H1 (cell line): ENCODE measurements around the gene BFSP2. TPM values are rescaled to one million over a fixed set of nuclear protein-coding genes. Genes with fewer than 3 reads are reported as not detected.

Experiments used
- CTCF ChIA-PET: fragments of 300-600 bp; sonication (Branson Sonifier 250); formaldehyde crosslinking; loops from one replicate; lab custom pipeline; 2021; ENCODE audit not compliant: partially characterized antibody; lab: Charles Lee
- POLR2A ChIA-PET: fragments of 300-600 bp; sonication (Branson Sonifier 250); formaldehyde crosslinking; loops from one replicate; lab custom pipeline; 2021; ENCODE audit warnings: inconsistent platforms; ENCODE audit not compliant: partially characterized antibody; lab: Charles Lee
- DNase-seq, 2 experiments: peaks; one replicate each; pipeline versions ENCODE4 v3.0.0 to v3.0.0-alpha.2; 2010 to 2022; ENCODE audit warnings: low spot score in 2 of 2, low read depth in 1 of 2, mixed read lengths in 1 of 2
- FAIRE-seq: peaks from 2 replicates; lab custom pipeline; 2011; peaks lifted over from hg19 to GRCh38; lab: Jason Lieb, UNC
- H2AFZ ChIP-seq: 2 replicates; pipeline ENCODE4 v1.8.1; 2012; ENCODE audit warnings: low read length, inconsistent platforms
- H2AK5ac ChIP-seq: 2 replicates; pipeline ENCODE4 v1.6.1; 2013; ENCODE audit warnings: low read depth, low read length
- H2BK120ac ChIP-seq: replicated peaks from 2 replicates; pipeline ENCODE3; 2013; ENCODE audit warnings: low read depth, low read length, inconsistent platforms
- H2BK12ac ChIP-seq: 2 replicates; pipeline ENCODE4 v1.6.1; 2013; ENCODE audit warnings: low read depth, low read length
- H2BK15ac ChIP-seq: 2 replicates; pipeline ENCODE4 v1.6.1; 2013; ENCODE audit warnings: low read length
- H2BK20ac ChIP-seq: 2 replicates; pipeline ENCODE4 v1.6.1; 2013; ENCODE audit warnings: low read length
- H2BK5ac ChIP-seq: 2 replicates; pipeline ENCODE4 v1.6.1; 2013; ENCODE audit warnings: low read depth, low read length
- H3K14ac ChIP-seq: 2 replicates; pipeline ENCODE4 v1.6.1; 2013; ENCODE audit warnings: inconsistent platforms; ENCODE audit not compliant: insufficient read length
- H3K18ac ChIP-seq: 2 replicates; pipeline ENCODE4 v1.6.1; 2013; ENCODE audit warnings: low read length; ENCODE audit errors: extremely low read depth
- H3K23ac ChIP-seq: 2 replicates; pipeline ENCODE4 v1.6.1; 2013; ENCODE audit warnings: inconsistent platforms; ENCODE audit not compliant: insufficient read length
- H3K23me2 ChIP-seq: 2 replicates; pipeline ENCODE4 v1.6.1; 2013; ENCODE audit warnings: low read depth, low read length
- H3K27ac ChIP-seq: 2 replicates; pipeline ENCODE4 v1.6.1; 2011; ENCODE audit warnings: low read depth, low read length, inconsistent platforms
- H3K27me3 ChIP-seq, 4 experiments: replicated peaks in 1 of 4; 1 replicate in 1 of 4; 2 replicates in 3 of 4; pipeline versions ENCODE4 v1.6.1 to v1.8.1; 2011 to 2013; ENCODE audit warnings: low read length in 3 of 4, mild to moderate bottlenecking in 3 of 4, inconsistent platforms in 2 of 4, mixed read lengths in 2 of 4, moderate library complexity in 1 of 4; ENCODE audit not compliant: control insufficient read depth in 3 of 4, insufficient read depth in 3 of 4; ENCODE audit errors: extremely low read depth in 1 of 4
- H3K36me3 ChIP-seq, 4 experiments: 2 replicates each; pipeline versions ENCODE4 v1.6.1 to v1.8.1; 2011 to 2013; ENCODE audit warnings: mild to moderate bottlenecking in 4 of 4, low read length in 3 of 4, moderate library complexity in 2 of 4, control low read depth in 1 of 4, inconsistent platforms in 1 of 4; ENCODE audit not compliant: insufficient read depth in 4 of 4, control insufficient read depth in 2 of 4
- H3K4ac ChIP-seq: replicated peaks from 2 replicates; pipeline ENCODE3; 2013; ENCODE audit warnings: low read length, low read depth, mixed read lengths, inconsistent platforms; ENCODE audit not compliant: insufficient read length
- H3K4me1 ChIP-seq, 4 experiments: replicated peaks in 1 of 4; 1 replicate in 1 of 4; 2 replicates in 3 of 4; pipeline versions ENCODE4 v1.6.1 to v1.8.1; 2011 to 2013; ENCODE audit warnings: low read length in 3 of 4, inconsistent platforms in 2 of 4, mixed read lengths in 1 of 4; ENCODE audit not compliant: insufficient read depth in 4 of 4, control insufficient read depth in 3 of 4
- H3K4me2 ChIP-seq, 2 experiments: 2 replicates each; pipeline versions ENCODE4 v1.6.1 to v1.8.1; 2011 to 2013; ENCODE audit warnings: low read depth in 2 of 2, low read length in 2 of 2, control low read depth in 1 of 2, inconsistent platforms in 1 of 2, mild to moderate bottlenecking in 1 of 2; ENCODE audit not compliant: insufficient read depth in 1 of 2
- H3K4me3 ChIP-seq, 4 experiments: fragments of 200-600, 300-600 bp in 1 of 4; sonication (generic), shearing (Covaris generic), sonication (Bioruptor Twin) in 1 of 4; 2 replicates each; pipeline versions ENCODE4 v1.5.1 to v1.8.1; 2011 to 2016; ENCODE audit warnings: low read length in 4 of 4, low read depth in 3 of 4, control low read depth in 2 of 4, inconsistent platforms in 2 of 4, mild to moderate bottlenecking in 2 of 4, mixed read lengths in 1 of 4, moderate library complexity in 1 of 4; ENCODE audit not compliant: insufficient read depth in 2 of 4; ENCODE audit errors: extremely low read depth in 1 of 4
- H3K56ac ChIP-seq: replicated peaks from 2 replicates; pipeline ENCODE3; 2013; ENCODE audit warnings: low read depth, mild to moderate bottlenecking, mixed read lengths, low read length, inconsistent platforms; ENCODE audit not compliant: insufficient read length
- H3K79me1 ChIP-seq: 2 replicates; pipeline ENCODE4 v1.6.1; 2013; ENCODE audit warnings: low read depth, low read length, control low read depth
- H3K79me2 ChIP-seq, 2 experiments: 2 replicates each; pipeline versions ENCODE4 v1.6.1 to v1.8.1; 2012 to 2013; ENCODE audit warnings: low read length in 2 of 2, mild to moderate bottlenecking in 2 of 2, inconsistent platforms in 1 of 2; ENCODE audit not compliant: insufficient read depth in 2 of 2, control insufficient read depth in 1 of 2
- H3K9ac ChIP-seq, 4 experiments: replicated peaks in 1 of 4; 1 replicate in 1 of 4; 2 replicates in 3 of 4; pipeline versions ENCODE4 v1.6.1 to v1.8.1; 2011 to 2013; ENCODE audit warnings: low read depth in 3 of 4, low read length in 3 of 4, control low read depth in 2 of 4, mild to moderate bottlenecking in 2 of 4, moderate library complexity in 2 of 4, inconsistent platforms in 1 of 4; ENCODE audit errors: extremely low read depth in 1 of 4
- H3K9me3 ChIP-seq, 2 experiments: 2 replicates each; pipeline versions ENCODE4 v1.6.1 to v1.8.1; 2012 to 2013; ENCODE audit warnings: mild to moderate bottlenecking in 2 of 2, moderate library complexity in 2 of 2, control low read depth in 1 of 2, inconsistent platforms in 1 of 2, low read depth in 1 of 2, low read length in 1 of 2, mixed read lengths in 1 of 2; ENCODE audit not compliant: insufficient read depth in 2 of 2
- H4K20me1 ChIP-seq, 2 experiments: replicated peaks in 1 of 2; 2 replicates each; pipeline versions ENCODE3 to v1.8.1; 2011 to 2013; ENCODE audit warnings: inconsistent platforms in 2 of 2, low read length in 2 of 2, mild to moderate bottlenecking in 1 of 2; ENCODE audit not compliant: insufficient read depth in 2 of 2, control insufficient read depth in 1 of 2
- H4K5ac ChIP-seq: 2 replicates; pipeline ENCODE4 v1.6.1; 2013; ENCODE audit warnings: low read length, low read depth, mixed read lengths, inconsistent platforms; ENCODE audit not compliant: insufficient read length
- H4K8ac ChIP-seq: 2 replicates; pipeline ENCODE4 v1.8.0; 2013; ENCODE audit warnings: mild to moderate bottlenecking, moderate library complexity, low read length, inconsistent platforms; ENCODE audit not compliant: insufficient read depth; ENCODE audit errors: extremely low read depth
- H4K91ac ChIP-seq: replicated peaks from 2 replicates; pipeline ENCODE3; 2013; ENCODE audit warnings: low read length, mixed read lengths, inconsistent platforms; ENCODE audit not compliant: insufficient read length
- EGR1 ChIP-seq: IDR thresholded peaks from 2 replicates; pipeline ENCODE4 v1.6.1; 2011; ENCODE audit warnings: low read depth, low read length, borderline replicate concordance
- HDAC2 ChIP-seq, 2 experiments: fragments of 300-600 bp in 1 of 2; sonication (generic) in 1 of 2; IDR thresholded peaks; 2 replicates each; pipeline ENCODE4 v1.6.1; 2011 to 2012; ENCODE audit warnings: low read depth in 2 of 2, low read length in 2 of 2, mild to moderate bottlenecking in 2 of 2, moderate library complexity in 2 of 2, borderline replicate concordance in 1 of 2, inconsistent platforms in 1 of 2
- RBBP5 ChIP-seq: IDR thresholded peaks from 2 replicates; pipeline ENCODE4 v1.7.1; 2012; ENCODE audit warnings: low read depth, mild to moderate bottlenecking, inconsistent platforms, low read length, moderate library complexity, borderline replicate concordance
- SP2 ChIP-seq: IDR thresholded peaks from 2 replicates; pipeline ENCODE4 v1.6.1; 2012; ENCODE audit warnings: mild to moderate bottlenecking, low read length, inconsistent platforms
- SRF ChIP-seq: IDR thresholded peaks from 2 replicates; pipeline ENCODE4 v1.6.1; 2011; ENCODE audit warnings: mild to moderate bottlenecking, low read depth, low read length, moderate library complexity
- ZNF274 ChIP-seq: IDR thresholded peaks from 2 replicates; pipeline ENCODE4 v1.7.0; 2012; ENCODE audit warnings: low read length, borderline replicate concordance; ENCODE audit errors: extremely low read depth
- WGBS, 2 experiments: shearing (Covaris generic) in 1 of 2; methylation state at CpG; one replicate each; pipeline versions ENCODE4 v1.1.6 to v1.1.7; 2013 to 2015; ENCODE audit warnings: low lambda C conversion rate in 2 of 2, mixed read lengths in 2 of 2, inconsistent platforms in 1 of 2, low coverage in 1 of 2, missing lambda C conversion rate in 1 of 2; ENCODE audit not compliant: insufficient replicate concordance in 2 of 2, insufficient coverage in 1 of 2, insufficient read length in 1 of 2; ENCODE audit errors: extremely low coverage in 1 of 2, missing lambda C conversion rate in 1 of 2; 5-methylcytosine and 5-hydroxymethylcytosine counted together
- polyA plus RNA-seq, 7 experiments: library from polyadenylated mRNA; depleted of rRNA in 3 of 7; stranded (reverse) in 5 of 7; unstranded in 2 of 7; fragments of >200 nt in 5 of 7; fragments of 200-250 nt in 2 of 7; gene quantifications; 1 replicate in 5 of 7; 2 replicates in 1 of 7; 4 replicates in 1 of 7; pipeline versions ENCODE4 v1.2.1 to v1.2.3, GENCODE V29; 2011 to 2013; ENCODE audit warnings: missing spikeins in 2 of 7, mixed read lengths in 2 of 7
- total RNA-seq: library from RNA; stranded (reverse); fragmentation: NEBNext Ultra II Directional; extraction: Animal tissue kit (Norgen Biotek cat#: 25700); gene quantifications from 2 replicates; pipeline ENCODE4 v1.2.1, GENCODE V29; 2021
- TF ChIP-seq, protein P1 (sequence below), 3 experiments: IDR thresholded peaks; 1 replicate in 2 of 3; 2 replicates in 1 of 3; pipeline versions ENCODE4 v1.5.1 to v1.6.1; 2011; ENCODE audit warnings: low read length in 3 of 3, mild to moderate bottlenecking in 3 of 3, inconsistent platforms in 2 of 3, low read depth in 1 of 3, moderate library complexity in 1 of 3; ENCODE audit not compliant: insufficient read depth in 1 of 3; ENCODE audit errors: control extremely low read depth in 1 of 3

Gene BFSP2
- total and polyA plus RNA-seq, 2 of the 8 experiments (the other 6 are each of a cell fraction or from before 2014, with no cell fraction given), result not detected

- no peak for FAIRE-seq
- Histone ChIP-seq H2BK120ac (no peak overlapping the region), H3K27me3 (no peaks in the 10 kb centered on the region), H3K79me1 (no peaks in the 10 kb centered on the region), H2BK15ac (no peak overlapping the region), H4K20me1 (no peaks in the 10 kb centered on the region), H3K4me2 (no peak overlapping the region), H4K91ac (no peak overlapping the region), H3K79me2 (no peaks in the 10 kb centered on the region), H3K4me3 (no peak overlapping the region), H2BK5ac (no peak overlapping the region), H2BK20ac (no peak overlapping the region), H4K5ac (no peak overlapping the region), H3K4ac (no peak overlapping the region), H4K8ac (no peak overlapping the region; the same call in 1 of the 2 replicates), H3K56ac (no peak overlapping the region), H3K9me3 (no peaks in the 10 kb centered on the region), H3K36me3 (no peaks in the 10 kb centered on the region; a peak in 1 of 8 replicates), H3K4me1 (no peaks in the 10 kb centered on the region), H2AFZ (no peak overlapping the region), H2BK12ac (no peak overlapping the region), H3K9ac (no peak overlapping the region), H3K23me2 (no peaks in the 10 kb centered on the region), H3K14ac (no peak overlapping the region), H3K18ac (no peak overlapping the region), H2AK5ac (no peak overlapping the region), H3K27ac (no peak overlapping the region), H3K23ac (no peak overlapping the region)
- 84% methylated on average over 7 of the region's 7 CpGs; no CpG with 5 or more reads in 1 of the 2 experiments for WGBS, 2 experiments
- ChIA-PET POLR2A (interaction anchor here (1.2 kb wide), 1 partner anchor 185 kb away, joined by 3 read pairs; no protein-coding TSS in a partner anchor), CTCF (interaction anchor here (1.0 to 6.2 kb wide), 6 partner anchors 9 to 668 kb away, joined by 3 to 40 read pairs (median 3); no protein-coding TSS in a partner anchor)
- DNase-seq, result no peak
- TF ChIP-seq RBBP5 (no peak), ZNF274 (no peak), HDAC2 (IDR thresholded peaks at IDR 0.05; ENCODE audit: borderline replicate concordance in 1 of 2, low read depth in 2 of 2, low read length in 2 of 2) (no peak), SRF (no peak), SP2 (no peak), EGR1 (no peak)
- TF ChIP-seq, protein P1, sequence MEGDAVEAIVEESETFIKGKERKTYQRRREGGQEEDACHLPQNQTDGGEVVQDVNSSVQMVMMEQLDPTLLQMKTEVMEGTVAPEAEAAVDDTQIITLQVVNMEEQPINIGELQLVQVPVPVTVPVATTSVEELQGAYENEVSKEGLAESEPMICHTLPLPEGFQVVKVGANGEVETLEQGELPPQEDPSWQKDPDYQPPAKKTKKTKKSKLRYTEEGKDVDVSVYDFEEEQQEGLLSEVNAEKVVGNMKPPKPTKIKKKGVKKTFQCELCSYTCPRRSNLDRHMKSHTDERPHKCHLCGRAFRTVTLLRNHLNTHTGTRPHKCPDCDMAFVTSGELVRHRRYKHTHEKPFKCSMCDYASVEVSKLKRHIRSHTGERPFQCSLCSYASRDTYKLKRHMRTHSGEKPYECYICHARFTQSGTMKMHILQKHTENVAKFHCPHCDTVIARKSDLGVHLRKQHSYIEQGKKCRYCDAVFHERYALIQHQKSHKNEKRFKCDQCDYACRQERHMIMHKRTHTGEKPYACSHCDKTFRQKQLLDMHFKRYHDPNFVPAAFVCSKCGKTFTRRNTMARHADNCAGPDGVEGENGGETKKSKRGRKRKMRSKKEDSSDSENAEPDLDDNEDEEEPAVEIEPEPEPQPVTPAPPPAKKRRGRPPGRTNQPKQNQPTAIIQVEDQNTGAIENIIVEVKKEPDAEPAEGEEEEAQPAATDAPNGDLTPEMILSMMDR (IDR thresholded peaks at IDR 0.05; ENCODE audit: control extremely low read depth in 1 of 3, insufficient read depth in 1 of 3, low read depth in 1 of 3, low read length in 3 of 3), result no peak
Observed at GRCh38 chr3:133393691-133394474, 6.0 kb upstream of the BFSP2 start.
